K562 (cell line): ENCODE data around the gene WWOX. TPM values are rescaled to one million over a fixed set of nuclear protein-coding genes. Genes with fewer than 3 reads are reported as not detected.

Experiments used
- BMI1 ChIP-seq: fragments of 150-350 bp; IDR thresholded peaks from 2 replicates; pipeline ENCODE4 v1.6.1; 2014; ENCODE audit warnings: low read length
- CXXC5 ChIP-seq: fragments of 250-450 bp; sonication (Bioruptor Pico); IDR thresholded peaks from 2 replicates; pipeline ENCODE4 v1.8.0; 2022; ENCODE audit warnings: inconsistent platforms, mild to moderate bottlenecking, moderate library complexity
- ELK3 ChIP-seq: fragments of 450-650 bp; formaldehyde crosslinking; IDR thresholded peaks from 2 replicates; pipeline ENCODE4 v1.4.0; 2020; ENCODE audit warnings: mild to moderate bottlenecking
- HBP1 ChIP-seq: fragments of 450-650 bp; formaldehyde crosslinking; IDR thresholded peaks from 2 replicates; pipeline ENCODE4 v1.4.0; 2022; ENCODE audit warnings: missing genetic modification characterization
- KAT8 ChIP-seq: fragments of 450-650 bp; IDR thresholded peaks from 2 replicates; pipeline ENCODE4 v1.6.1; 2016; ENCODE audit warnings: low read depth, mild to moderate bottlenecking
- PRPF4 ChIP-seq: fragments of 200-400 bp; formaldehyde crosslinking; IDR thresholded peaks from one replicate; pipeline ENCODE4 v1.6.1; 2017; ENCODE audit warnings: low read length, low read depth, mild to moderate bottlenecking; ENCODE audit not compliant: insufficient read depth, poor library complexity, severe bottlenecking
- RREB1 ChIP-seq: fragments of 250-450 bp; sonication (Bioruptor Pico); IDR thresholded peaks from 2 replicates; pipeline ENCODE4 v1.4.0; 2020
- polyA plus RNA-seq, 8 experiments: library from polyadenylated mRNA; depleted of rRNA in 4 of 8; stranded (reverse) in 5 of 8; unstranded in 3 of 8; fragments of >200 nt; fragmentation: Nextera tagmentation in 2 of 8; fragmentation: Illumina TruSeq in 1 of 8; extraction: Ambion mirVana in 2 of 8; extraction: Trizol in 1 of 8; gene quantifications; 2 replicates each; pipeline versions ENCODE4 v1.2.1 to v1.2.3, GENCODE V29; 2011 to 2014; ENCODE audit warnings: inconsistent platforms in 1 of 8, missing spikeins in 1 of 8
- total RNA-seq, 7 experiments: library from RNA; depleted of rRNA in 6 of 7; stranded (reverse); fragments of >200 nt in 6 of 7; fragmentation: Illumina TruSeq in 2 of 7; extraction: Trizol in 2 of 7; gene quantifications; 2 replicates each; pipeline versions ENCODE4 v1.2.1 to v1.2.3, GENCODE V29; 2011 to 2021; ENCODE audit warnings: low replicate concordance in 1 of 7

WWOX gene
- total and polyA plus RNA-seq, 9 of the 15 experiments (the other 6 are each of a cell fraction or from before 2014, with no cell fraction given) = 1.6 to 22.7 (median 8.1) TPM

- TF ChIP-seq ELK3 (CRISPR knock-in tag) (no peak), KAT8 (no peak), PRPF4 (no peak), BMI1 (no peak), RREB1 (CRISPR knock-in tag) (no peak), HBP1 (CRISPR knock-in tag) (no peak), CXXC5 (no peak)
These were observed 275.7 kb downstream of the WWOX start (continued) for GRCh38 chr16:78375055-78375679.
